SU-DHL-6 (cell line): ENCODE results near the gene IRF1.

Experiments
- EZH2phosphoT487 ChIP-seq: fragments of 200-600 bp; sonication (generic), shearing (Covaris generic); conservative IDR thresholded peaks from 2 replicates; pipeline ENCODE4 v1.6.1; 2018; ENCODE audit warnings: mild to moderate bottlenecking, antibody characterized with exemption, low read length, moderate library complexity, mixed read lengths
- TF ChIP-seq, protein P1 (sequence below): fragments of 200-600 bp; sonication (generic); IDR thresholded peaks from one replicate; pipeline ENCODE4 v1.5.1; 2017; ENCODE audit warnings: antibody characterized with exemption, mild to moderate bottlenecking, low read length, moderate library complexity; ENCODE audit not compliant: insufficient read depth, poor library complexity, severe bottlenecking

DNA sequence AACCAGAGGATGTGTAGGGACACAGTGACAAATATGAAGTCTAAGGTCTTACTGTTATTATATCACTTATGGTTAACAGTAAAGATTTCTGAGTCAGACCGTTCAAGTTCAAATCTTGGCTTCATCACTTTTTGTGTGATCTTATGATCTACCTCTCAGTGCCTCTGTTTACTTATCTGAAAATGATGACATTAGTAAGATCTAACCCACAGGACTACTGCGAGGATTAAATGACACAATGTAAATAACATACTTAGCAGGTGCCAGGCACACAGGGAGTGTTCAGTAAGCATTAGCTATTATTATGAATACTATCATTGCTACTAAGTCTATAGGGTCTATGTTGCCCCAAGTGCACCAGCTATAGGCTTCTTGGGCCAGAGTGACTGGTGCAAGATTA lies 2.0 kb downstream of the IRF1 start:
- TF ChIP-seq, protein P1, sequence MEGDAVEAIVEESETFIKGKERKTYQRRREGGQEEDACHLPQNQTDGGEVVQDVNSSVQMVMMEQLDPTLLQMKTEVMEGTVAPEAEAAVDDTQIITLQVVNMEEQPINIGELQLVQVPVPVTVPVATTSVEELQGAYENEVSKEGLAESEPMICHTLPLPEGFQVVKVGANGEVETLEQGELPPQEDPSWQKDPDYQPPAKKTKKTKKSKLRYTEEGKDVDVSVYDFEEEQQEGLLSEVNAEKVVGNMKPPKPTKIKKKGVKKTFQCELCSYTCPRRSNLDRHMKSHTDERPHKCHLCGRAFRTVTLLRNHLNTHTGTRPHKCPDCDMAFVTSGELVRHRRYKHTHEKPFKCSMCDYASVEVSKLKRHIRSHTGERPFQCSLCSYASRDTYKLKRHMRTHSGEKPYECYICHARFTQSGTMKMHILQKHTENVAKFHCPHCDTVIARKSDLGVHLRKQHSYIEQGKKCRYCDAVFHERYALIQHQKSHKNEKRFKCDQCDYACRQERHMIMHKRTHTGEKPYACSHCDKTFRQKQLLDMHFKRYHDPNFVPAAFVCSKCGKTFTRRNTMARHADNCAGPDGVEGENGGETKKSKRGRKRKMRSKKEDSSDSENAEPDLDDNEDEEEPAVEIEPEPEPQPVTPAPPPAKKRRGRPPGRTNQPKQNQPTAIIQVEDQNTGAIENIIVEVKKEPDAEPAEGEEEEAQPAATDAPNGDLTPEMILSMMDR = no peak
- TF ChIP-seq EZH2phosphoT487 = no peak
